Hematopoietic multipotent progenitor cell treated with erythropoietin and hydrocortisone succinate and interleukin-3 and kit ligand, for 8 days (in vitro differentiated cells): ENCODE data around the gene OTOF.

Experiments
- DNase-seq: peaks from one replicate; pipeline ENCODE4 v3.0.0-alpha.2; 2015

The OTOF gene

DNA sequence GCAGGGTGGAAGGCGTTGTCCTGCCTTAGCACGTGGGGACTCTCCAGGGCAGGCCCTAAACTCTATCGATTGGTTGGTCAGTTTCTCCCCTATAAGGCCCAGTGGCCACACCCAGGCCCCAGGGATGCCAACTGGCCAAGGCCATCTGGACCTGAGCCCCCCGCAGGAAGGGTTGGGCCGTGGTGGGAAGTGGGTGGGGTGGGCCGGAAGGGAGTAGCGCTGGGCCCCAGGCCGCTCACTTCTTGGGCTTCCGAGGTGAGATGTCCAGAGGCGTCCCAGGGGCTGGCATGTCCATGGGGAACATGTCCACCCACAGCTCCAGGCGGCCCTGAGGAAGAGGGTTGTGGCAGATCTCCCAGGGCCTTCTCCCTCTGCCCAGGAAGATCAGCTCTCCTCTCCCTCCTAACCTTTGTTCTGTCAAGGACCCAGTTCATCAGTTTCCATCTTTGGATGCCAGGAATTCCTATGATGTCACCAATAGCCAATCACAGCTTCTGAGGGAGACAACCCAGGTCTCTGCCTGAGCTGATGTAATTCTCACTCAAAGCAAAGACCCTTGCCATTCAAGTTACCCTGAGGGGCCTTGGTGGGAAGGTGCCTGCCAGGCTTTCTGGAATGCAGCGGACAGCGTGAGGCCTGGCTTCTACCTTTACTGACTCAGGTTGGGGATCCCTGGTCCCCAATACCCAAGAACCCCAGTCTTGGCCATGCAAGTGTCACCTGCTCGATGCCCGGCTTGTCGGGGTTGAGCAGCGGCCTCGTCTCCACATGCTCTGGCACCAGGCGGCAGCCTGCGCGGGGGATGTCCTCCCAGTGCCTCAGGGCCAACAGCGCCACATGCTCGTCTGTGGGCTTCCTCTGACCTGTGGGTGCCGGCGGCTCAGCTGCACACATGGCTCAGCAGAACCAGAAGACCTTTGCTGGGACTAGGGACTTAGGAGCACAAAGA is 14.4 kb downstream of the OTOF start:
- DNase-seq: no peak

DNA sequence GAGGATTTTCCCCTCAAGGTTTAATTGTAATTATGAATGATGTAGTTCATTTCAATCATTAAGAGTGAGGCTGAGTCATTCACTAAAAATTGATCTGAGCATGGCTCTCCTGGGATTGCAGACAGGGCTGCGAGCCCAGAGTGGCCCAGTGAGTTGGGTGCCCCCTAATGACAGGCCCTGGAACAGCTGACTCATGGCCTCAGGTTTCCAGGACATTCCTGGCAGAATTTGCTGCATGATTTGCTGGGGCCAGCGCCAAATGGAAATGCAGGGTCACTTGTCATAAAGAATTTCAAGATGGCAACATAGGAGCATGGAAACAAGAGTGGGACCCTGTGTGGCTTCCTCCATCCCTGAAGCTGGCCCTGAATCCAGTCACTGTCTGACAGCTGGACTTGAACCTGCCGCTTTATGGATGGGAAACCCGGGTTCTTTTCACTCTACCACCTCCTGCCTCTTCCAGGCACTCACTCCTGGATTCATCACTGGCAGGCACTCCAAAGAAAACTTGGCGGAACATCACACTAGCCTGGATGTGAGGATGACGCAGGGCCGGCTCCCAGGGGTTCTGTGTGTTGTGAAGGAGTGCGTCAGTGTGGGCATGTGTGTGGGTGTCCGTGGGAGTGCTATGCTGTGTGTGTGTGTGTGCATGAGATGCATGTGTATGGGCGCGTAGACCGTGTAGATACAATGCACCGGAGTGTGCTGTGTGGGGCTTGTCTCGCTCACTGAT is 15.2 kb downstream of the OTOF start:
- peak; percentile 25 for DNase-seq

DNA sequence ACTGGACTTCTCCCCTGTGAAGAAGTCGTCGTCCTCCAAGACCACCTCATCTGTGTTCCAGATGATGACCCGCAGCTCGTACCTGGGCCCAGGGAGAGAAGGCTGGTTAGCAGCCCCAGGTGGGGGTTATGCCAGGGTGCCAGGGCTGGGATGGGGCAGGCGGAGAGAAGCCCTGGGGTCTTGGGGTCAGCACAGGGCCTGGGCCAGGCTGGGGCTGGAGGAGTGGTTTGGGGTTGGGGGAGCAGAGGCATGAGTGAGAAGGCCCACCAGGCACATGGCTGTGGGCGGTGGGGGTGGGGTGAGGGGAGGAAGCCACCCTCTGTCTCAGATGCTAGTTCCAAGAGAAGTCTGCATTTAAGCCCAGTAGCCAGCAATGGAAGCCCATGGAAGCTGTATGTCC is 15.8 kb downstream of the OTOF start:
- no peak for DNase-seq

DNA sequence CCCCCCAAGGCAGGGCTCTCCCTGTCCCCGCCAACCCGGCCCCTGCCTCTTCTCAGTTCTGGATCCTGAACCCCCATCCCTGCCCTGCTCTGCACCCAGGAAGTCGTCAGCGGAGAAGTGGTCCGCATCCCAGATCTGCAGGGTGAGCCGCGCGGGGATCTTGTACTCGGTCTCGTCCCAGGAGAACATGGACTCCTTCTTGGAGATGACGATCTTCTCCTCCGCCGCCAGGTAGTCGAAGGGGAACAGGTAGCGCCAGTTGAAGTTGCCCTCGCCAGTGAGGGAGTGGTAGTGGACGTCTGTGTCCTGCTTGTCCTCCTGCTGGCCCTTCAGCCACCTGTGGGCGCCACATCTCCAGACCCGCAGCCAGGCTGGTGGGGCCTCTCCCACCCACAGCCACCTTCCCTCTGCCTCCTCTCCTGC is 16.3 kb downstream of the OTOF start:
- no peak for DNase-seq

DNA sequence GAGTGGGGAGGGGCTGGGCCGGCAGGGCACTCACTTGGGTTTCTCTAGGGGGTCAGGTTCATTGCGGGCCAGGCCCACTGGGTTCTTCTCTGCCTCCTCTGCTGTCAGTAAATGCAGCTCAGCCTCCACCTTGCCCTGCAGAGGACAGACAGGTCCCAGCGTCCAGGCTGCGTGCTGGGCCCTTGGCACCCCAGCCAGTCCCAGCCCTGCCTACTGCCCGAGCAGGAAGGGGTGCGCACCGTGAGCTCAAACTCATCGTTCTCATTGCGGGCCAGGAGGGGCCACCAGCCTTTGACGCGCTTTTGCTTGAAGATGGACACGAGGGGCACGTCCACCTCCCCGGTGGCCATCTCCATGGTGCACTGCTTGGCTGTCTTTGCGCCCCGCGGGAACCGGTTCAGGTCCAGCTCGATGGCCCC is 17.3 kb downstream of the OTOF start:
- no peak for DNase-seq

DNA sequence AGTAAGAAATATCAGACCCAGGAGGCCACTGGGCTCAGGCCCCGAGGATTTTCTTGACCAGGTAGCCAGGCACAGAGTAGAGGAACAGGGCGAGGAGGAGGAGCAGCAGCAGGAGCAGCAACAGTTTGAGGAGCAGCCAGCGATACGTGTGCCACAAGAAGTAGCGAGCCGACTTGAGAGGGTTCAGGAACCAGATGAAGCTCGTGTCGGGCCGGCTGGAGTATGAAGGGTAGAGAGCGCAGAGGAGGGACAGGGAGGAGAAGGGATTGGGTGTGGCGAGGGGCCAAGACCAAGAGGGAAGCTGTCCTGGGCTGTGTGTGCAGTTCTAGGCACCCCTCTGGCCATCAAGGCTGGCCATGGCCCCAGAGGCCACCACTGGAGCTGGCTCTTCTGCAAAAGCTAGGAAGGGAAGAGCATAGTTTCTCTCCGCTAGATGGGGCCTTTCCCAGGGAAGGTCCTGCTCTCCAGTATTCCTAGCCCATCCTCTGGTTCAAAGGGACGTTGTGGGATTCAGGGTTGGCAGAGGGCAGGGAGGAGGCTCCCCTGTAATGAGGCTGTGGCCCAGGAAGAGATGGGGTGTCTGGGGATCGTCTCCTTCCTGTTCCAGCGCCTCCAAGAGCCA is 17.8 kb downstream of the OTOF start:
- no peak for DNase-seq

DNA sequence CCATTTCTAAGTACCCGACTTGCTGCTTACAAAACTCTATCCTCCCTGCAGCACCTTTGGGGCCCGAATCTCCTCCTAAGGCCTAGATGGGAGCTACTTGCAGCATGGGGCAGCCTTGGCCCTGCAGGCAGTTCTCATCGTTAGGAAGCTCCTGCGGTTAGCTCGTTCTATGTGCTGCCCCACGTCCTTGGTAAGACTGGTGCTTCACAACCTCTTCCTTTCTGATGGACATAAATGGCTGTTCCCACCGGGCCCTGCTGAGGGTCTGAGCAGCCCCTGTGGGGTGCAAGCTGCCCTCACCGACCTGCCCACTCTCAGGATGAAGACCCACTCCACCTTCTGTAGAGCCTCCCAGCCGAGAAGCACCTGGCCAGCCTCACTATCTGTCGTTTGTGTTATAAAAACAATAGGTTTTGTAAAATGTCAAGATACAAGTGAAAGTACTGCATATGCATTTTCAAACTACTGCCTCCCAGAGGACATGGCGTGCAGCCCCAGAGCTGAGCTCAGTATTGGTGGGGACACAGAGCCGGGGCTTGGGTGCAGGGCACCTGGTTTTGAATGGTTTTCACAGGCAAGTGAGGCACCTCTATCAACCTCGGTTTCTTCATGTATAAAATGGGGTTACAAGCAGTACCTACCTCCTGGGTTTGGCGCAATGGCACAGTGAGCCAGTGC is 19.4 kb downstream of the OTOF start:
- no peak for DNase-seq

DNA sequence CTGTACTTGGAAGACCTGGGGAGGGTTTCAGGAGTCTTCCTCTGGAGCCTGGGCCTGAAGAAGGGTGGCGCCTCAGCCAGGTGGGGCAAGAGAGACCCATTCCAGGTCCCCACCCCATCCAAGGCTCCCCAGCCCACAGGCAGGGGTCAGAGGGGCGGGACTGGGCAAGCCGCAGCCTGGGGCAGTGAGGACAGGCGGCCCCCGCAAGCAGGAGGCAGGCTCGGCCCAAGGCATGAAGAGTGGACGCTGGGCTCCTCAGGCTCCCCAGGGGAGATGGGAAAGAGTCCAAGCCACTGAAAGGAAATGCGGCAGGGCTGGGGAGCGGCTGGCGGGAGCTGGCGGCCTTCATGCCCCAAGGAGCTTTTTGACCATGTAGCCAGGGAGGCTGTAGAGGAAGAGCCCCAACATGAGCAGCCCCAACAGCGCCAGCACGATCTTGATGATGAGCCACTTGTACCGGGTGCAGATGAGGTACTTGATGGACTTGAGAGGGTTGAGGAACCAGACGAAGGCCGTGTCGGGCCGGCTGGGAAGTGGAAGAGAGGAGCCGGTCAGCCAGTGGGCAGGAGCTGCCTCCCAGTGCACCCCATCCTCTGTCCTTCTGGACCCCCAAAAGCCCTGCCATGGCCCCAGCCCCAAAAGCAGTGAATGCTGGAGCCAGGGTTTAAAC is 20.1 kb downstream of the OTOF start:
- DNase-seq: no peak

DNA sequence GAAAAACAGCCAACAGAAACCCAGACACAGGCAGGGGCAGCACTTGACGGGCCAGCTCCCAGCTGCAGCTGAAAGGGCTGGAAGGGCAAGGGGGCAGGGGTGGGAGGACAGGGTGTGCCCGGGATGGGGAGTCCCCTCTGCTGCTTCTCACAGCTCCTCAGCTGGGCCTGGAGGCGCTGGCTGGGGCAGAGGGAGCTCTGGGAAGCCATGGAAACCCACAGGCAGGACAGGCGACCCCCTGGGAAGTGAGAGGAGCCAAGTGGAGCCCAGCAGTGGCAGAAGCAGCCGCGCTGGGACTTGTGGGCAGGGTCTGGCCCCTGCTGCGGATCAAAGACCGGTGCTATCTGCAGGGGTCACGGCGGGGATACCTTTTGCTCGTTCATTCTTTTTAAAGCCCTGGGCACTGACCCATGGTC is 20.7 kb downstream of the OTOF start:
- DNase-seq: no peak

DNA sequence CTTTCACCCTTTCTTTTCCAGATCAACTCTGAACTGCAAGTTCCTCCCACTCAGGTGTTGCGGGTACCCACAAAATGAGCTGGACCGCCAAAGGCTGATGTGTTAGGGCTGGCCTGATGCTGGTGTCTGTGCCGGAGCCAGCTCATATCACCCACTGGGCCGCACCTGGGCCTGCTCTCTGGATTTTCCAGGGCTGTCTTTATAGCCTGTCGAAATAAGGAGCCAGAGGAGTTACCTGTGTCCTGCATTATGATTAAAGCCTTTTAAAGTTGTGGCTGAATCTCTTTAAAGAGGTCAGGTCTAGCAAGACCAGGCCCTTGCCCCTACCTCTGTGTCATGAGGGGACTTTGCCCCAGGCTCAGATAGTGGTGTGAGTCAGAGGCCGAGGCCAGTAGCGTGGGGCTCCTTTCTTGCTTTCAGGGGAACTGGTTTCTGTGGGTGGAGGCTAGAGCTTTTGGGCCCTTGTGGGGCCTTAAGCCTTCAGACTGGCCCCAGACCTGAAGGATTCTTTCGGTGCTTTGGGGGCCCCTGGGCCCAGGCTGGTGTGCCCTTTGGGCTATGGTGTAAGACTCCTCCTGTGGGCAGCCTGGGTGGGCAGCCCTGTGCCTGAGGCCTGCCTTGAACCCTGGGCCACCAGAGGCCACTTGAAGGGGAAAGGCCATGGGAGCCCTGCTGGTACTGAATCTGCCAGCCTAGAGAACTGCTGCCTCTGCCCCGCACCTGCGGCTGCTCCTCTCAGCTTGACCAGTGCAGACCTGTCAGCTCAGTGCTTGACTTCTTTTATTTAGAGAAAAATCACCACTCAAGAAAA is 21.3 kb downstream of the OTOF start:
- no peak for DNase-seq

DNA sequence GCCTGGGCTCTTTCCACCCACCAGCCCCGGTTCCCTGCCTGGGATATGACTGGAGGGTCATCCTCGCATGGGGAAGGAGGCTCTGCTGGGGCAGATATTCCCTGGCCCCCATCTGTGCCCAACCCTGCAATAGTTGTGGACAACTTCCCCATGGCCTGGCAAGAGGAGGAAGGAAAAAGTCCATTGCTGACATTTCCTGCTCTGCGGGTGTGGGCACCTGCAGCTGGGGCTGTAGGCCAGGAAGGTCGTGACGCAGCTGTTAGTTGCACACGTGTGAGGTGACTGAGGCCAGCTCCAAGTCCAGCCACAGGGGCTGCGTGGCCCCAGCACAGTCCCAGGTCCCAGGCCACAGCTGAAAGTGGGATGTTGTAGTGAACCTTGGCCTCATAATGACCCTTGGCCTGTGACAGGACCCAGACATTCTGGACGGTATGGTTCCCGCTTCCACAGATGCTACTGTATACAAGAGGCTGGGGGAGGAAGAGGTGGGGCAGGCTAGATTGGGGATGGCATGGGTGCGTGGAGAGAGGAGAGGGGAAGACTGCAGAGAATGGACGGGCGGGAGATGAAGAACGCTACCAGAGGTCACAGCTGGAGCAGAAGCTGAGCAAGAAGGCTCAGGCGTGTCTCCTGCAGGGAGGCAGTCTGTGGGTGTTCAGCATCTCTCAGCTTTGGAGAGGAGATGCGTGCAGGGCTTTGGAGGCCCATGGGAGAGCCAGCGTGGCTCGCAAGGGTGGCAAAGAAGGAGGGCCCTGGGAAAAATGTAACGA is 22.1 kb downstream of the OTOF start:
- no peak for DNase-seq

DNA sequence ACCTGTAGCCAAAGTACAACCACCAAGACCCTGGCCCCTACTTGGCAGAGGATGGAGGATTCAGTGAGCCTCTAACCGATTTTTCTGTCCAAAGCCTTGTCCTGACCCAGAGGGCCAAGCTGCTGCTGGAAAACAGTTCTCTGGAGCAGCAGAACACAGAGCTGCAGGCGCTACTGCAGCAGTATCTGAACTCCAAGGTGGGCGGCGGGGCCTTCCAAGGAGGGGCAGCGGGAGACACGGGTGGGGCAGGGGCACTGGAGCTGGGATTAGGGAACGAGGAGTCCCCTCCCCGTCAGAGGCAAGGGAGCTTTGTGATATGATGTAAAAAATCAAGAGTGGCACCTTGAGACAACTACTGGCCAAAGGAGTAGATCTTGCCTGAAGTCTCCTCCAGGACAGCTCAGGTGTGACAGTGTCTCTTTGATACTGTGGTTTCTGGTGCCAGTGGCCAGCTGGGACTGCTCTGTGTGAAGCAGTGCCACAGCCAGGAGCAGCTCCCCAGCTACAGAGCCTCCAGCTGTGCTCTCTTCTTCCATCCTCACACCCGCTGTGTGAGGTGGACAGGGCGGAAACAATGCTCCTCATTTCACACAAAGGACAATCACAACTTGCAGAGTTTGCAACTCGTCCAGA is 22.8 kb downstream of the OTOF start:
- no peak for DNase-seq

DNA sequence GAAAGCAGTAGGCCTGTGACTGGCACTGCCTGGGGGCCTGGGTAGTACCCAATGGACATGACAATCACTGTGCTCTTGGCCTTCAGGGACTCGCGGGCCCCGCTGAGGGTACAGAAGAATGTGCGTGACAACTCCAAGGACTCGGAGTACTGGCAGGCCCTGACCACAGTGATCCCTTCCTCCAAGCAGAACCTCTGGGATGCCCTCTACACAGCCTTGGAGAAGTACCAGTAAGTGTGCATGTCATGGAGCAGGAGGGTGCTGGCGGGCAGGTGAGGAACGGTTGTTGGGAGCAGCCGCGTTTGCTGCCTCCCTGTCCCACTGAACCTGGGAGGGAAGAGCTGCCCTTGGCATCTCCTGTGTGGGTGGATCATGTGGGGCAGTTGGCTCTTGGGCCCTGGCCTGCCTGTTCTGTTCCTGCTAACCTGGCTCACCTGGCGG is 23.3 kb downstream of the OTOF start:
- no peak for DNase-seq

DNA sequence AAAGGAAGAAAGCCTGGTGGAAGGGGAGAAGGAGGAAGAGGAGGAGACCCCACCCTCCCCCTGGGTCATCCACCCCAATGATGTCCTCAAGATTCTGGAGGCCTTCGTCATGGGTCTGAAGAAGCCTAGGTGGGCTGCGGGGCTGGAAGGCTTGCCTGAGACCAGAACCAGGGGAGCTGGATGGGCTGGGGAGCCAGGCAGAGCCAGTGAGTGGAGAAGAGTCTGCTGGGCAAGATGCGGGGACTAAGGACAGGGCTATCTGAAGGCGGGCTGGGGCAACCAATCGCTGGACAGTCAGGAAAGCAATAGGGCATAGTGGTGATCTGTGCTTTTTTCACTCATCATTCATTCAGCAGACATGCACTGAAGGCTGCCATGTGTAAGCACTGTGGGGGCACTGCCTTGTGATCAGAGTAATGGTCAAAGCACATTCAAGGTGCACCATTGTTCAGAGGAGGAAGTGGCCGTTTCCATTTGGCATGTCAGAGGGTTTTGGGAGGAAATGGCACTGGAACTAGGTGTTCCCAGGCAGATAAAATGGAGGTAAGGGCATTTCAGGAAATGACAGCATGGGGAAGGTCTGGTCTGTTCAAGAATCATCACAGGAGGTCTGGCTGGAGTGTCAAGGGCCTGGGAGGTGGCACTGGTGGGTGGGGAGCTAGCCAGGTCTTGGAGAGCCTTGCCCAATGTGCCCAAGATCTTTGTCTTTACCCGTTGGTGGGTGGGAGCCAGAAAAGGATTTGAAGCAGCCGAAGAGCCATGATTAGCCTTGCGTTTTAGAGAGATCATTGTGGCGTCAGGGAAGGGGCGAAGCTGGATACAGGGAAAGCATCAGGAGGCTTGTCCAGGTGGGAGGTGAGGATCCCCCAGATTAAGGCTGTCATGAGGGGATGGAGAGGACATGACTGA is 24.2 kb downstream of the OTOF start:
- no peak for DNase-seq

DNA sequence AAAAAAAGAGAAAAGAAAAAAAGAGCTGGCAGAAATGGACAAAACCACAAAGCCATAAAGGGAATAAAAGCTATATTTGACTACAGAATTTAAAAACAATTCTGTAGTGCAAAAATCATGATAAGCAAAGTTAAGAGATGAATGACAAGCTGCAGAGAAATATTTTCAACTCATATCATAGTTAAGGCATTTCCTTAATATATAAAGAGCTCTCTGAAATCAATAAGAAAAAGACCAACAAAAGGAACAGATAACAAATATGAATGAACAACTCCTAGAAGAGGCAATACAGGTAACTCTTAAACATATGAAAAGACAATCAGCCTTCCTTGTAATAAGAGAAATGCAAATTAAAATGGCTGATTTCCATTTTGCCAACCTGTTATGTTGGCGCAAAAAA is 26.2 kb downstream of the OTOF start:
- DNase-seq: no peak

DNA sequence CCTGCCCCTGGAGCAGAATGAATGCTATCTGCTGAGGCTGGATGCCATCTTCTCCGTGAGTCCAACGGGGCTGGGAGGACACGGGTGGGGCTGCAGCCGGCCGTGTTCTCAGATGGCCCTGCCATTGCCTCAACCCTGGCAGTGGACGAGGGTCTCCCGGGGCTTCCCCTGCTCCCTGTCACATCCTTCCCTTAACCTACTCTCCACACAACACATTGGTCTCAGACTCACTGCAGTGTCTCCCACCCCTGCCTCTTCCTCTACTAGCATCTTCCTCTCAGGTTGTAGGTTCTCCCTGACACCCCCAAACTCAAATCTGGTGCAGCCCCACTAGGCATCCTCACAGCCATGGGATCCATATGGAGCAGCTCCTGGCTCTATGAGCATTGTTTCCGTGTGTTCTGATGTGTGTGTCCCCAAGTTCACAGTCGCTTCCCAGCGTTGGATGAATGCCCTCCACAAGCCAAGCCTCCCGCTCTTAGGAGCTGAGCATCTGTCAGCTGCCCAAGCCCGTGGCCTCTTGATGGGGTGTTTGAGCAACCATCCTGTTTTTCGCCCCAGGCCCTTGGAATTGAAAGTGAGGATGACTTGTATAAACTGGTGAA is 27.8 kb downstream of the OTOF start:
- DNase-seq: no peak

DNA sequence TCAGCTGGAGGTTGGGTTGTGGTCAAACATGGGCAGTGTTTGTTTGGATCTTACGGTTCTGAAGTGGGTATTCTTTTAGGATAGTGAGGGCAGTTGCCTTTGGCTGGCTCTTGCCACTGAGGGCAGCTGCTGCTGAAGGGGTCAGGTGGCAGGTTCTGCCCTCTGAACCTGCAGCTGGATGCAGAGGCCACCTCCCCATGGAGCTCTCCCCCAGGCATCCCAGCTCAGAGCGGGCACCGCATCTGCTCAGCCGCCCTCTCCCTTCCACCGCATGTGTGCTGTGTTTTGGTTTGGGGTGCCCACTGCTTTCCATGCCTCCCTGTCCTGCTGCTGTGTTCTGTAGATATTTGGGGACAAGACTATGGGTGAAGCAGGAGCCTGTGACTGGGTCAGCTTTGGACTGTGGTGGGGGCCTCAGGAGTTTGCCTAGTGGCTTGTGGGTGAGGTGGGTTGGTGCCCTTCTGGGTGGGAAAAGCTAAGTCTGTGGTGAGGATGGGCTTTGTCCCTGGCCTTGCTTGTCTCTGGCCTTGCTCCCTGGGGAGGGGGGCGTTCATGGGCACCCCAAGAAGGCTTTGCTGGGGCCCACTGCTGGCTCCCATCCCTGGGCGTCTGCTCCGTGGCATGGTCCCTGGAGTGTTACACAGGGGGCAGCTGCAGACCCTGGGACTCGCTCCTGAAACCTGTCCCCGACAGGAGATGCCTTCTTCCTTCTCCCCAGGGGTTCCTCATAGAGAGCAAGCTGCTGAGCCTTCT is 28.5 kb downstream of the OTOF start:
- no peak for DNase-seq

DNA sequence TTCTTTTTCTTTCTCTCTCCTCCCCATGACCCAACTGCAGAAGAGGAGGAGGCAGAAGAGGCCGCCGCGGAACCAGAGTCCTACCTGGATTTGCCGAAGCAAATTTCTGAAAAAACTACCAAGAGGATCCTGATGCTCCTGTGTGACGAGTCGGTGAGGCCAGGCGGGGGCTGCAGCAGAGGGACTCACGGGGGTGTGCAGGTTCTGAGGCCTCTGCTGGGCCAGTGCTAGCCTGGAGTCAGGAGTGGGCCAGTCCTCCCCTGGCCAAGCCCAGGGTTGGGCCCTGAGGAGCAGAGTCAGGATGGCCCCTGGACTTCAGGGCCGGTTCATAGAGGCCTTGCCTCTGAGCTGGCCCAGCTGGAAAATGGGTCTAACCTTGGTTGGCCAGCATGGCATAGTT is 29.3 kb downstream of the OTOF start:
- no peak for DNase-seq
